Calu3 (cell line): Measurements from ENCODE around the gene RTP3. TPM values are rescaled to one million over a fixed set of nuclear protein-coding genes. Genes with fewer than 3 reads are reported as not detected.

Source experiments
- BruUV-seq: library from RNA; stranded (reverse); fragments of 400-500 nt; replicated peaks from 2 replicates; lab custom pipeline; 2021; lab: Mats Ljungman, UMichigan
- CTCF ChIA-PET: fragments of 300-600 bp; sonication (Branson Sonifier 250); formaldehyde crosslinking; loops from one replicate; lab custom pipeline; 2022; ENCODE audit warnings: antibody characterized with exemption; lab: Charles Lee
- DNase-seq: peaks from one replicate; pipeline ENCODE4 v3.0.0; 2022
- H3K27ac Mint-ChIP-seq: one replicate; pipeline ENCODE4 v1.8.0; 2022; ENCODE audit warnings: mixed read lengths; ENCODE audit not compliant: unreplicated experiment
- H3K27me3 Mint-ChIP-seq: one replicate; pipeline ENCODE4 v1.8.0; 2022; ENCODE audit warnings: mixed read lengths; ENCODE audit not compliant: unreplicated experiment
- H3K36me3 Mint-ChIP-seq: one replicate; pipeline ENCODE4 v1.8.0; 2022; ENCODE audit warnings: mild to moderate bottlenecking, moderate library complexity, mixed read lengths; ENCODE audit not compliant: insufficient read depth, unreplicated experiment
- H3K4me1 Mint-ChIP-seq: one replicate; pipeline ENCODE4 v1.8.0; 2022; ENCODE audit warnings: mild to moderate bottlenecking, low read depth, mixed read lengths; ENCODE audit not compliant: unreplicated experiment
- H3K4me3 Mint-ChIP-seq: one replicate; pipeline ENCODE4 v1.8.0; 2022; ENCODE audit warnings: mild to moderate bottlenecking, low read depth, moderate library complexity, mixed read lengths; ENCODE audit not compliant: unreplicated experiment
- H3K9me3 Mint-ChIP-seq: one replicate; pipeline ENCODE4 v1.8.0; 2022; ENCODE audit warnings: low read depth, mixed read lengths; ENCODE audit not compliant: unreplicated experiment
- intact Hi-C: fragments of 100-400 bp; cut with micrococcal nuclease; formaldehyde crosslinking; loops from one replicate; pipeline ENCODE4 v1.10.0; 2022; ENCODE audit not compliant: unreplicated experiment
- total RNA-seq: library from RNA; stranded (reverse); gene quantifications from 2 replicates; pipeline ENCODE4 v1.2.3, GENCODE V29; 2022
- TF ChIP-seq, protein P1 (sequence below): fragments of 200-600 bp; IDR thresholded peaks from one replicate; pipeline ENCODE4 v1.8.0; 2022; ENCODE audit warnings: antibody characterized with exemption; ENCODE audit not compliant: unreplicated experiment

Gene RTP3
- total RNA-seq, 1 experiment from 2014 or later = not detected

DNA sequence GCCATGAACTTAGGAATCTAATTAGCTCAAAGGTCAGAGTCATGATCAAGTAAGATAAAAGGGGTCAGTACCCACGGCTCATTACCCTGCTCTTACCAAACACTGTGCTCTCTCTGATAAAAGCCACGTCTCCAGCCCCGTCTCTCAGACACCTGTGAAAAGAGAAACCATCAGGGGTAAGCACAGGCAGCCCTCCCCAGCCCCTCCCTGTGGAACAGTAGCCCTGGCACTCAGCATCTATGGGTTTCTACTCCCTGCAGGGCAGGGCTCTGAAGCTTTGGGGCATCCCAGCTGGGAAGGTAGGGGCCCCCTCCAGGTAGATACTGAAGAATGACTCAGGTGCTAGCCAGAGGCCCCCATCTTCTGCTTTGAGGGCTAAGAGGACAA, 43.6 kb upstream of the RTP3 start:
- BruUV-seq = no TSS peak
- no peak overlapping the region for H3K27ac Mint-ChIP-seq
- CTCF ChIA-PET = interaction anchor here (0.6 kb wide), 1 partner anchor 1107 kb away, joined by 3 read pairs; no protein-coding TSS in a partner anchor

DNA sequence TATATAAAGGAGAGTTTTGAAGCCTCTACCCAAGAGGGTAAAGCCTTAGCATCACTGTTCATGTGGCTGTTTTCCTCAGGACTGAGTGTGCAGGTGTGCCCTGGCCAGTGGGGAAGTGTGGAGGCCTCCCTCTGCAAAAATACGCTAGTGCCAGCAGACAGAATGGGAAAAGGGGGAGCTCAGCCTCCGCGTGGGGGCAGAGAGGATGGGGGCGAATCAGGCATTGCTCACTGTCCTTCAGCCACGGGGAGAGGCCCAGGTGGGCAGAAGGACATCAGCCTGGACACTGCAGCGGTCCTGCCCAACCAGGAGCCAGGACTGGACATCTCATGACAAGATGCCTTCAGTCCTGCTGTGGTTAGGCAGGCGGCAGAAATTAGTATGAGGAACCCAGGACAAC, 43.2 kb upstream of the RTP3 start:
- no peak overlapping the region for H3K4me3 Mint-ChIP-seq

More for the DNA sequence above, 43.6 kb upstream of the RTP3 start:
- no peak for DNase-seq
- intact Hi-C loops = no loop called here
- TF ChIP-seq, protein P1, sequence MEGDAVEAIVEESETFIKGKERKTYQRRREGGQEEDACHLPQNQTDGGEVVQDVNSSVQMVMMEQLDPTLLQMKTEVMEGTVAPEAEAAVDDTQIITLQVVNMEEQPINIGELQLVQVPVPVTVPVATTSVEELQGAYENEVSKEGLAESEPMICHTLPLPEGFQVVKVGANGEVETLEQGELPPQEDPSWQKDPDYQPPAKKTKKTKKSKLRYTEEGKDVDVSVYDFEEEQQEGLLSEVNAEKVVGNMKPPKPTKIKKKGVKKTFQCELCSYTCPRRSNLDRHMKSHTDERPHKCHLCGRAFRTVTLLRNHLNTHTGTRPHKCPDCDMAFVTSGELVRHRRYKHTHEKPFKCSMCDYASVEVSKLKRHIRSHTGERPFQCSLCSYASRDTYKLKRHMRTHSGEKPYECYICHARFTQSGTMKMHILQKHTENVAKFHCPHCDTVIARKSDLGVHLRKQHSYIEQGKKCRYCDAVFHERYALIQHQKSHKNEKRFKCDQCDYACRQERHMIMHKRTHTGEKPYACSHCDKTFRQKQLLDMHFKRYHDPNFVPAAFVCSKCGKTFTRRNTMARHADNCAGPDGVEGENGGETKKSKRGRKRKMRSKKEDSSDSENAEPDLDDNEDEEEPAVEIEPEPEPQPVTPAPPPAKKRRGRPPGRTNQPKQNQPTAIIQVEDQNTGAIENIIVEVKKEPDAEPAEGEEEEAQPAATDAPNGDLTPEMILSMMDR = no peak
- H3K36me3 Mint-ChIP-seq = no peaks in the 10 kb centered on the region
- no peak overlapping the region for H3K4me3 Mint-ChIP-seq
- H3K27me3 Mint-ChIP-seq = peaks cover 69% of the 10 kb centered on the region
- no peaks in the 10 kb centered on the region for H3K4me1 Mint-ChIP-seq
- H3K9me3 Mint-ChIP-seq = no peaks in the 10 kb centered on the region

DNA sequence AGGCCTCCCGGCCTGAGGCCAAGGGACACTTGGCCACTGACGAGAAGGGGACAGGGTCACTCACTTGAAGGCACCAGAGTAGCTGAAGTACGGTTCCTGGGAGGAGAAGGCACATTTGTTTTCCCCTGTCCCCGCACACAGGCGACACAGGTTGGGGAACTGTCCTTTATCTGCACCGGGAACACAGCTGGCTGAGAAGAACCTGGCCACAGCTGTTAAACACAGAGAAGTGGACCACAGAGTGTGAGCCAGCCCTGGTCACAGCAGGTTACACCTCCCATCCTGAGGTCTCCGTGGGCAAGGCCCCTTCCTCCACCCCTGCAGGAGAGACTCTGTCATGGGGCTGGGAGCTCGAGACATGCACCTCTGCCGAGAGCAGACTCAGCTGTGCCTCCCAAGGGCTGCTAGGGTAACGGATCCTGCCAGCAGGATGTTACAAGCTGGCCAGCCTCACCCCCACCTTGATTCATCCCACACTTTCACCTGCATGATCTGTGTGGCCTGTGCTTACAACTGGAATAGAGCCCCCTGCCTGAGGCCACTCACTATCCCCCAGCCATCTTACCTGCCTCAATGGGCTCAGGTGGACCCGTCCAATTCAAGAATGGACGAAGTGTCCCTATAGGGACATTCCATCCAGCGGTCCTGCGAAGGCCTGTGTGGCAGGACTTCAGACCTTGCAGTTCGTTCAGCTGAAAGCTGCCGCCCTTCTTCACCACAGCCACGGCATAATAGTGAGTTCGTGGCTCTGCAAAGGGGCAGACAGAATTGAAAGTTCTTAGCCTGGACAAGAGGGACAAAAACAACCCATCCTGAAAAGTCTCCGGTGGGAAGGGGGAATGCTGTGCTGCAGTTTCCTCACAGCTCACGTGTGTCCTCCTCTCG, 42.3 kb upstream of the RTP3 start:
- no TSS peak for BruUV-seq
- no peak overlapping the region for H3K4me3 Mint-ChIP-seq
- CTCF ChIA-PET = no interaction called here

More for the DNA sequence above, 43.2 kb upstream of the RTP3 start:
- BruUV-seq = no TSS peak
- no peak overlapping the region for H3K27ac Mint-ChIP-seq
- no peak for DNase-seq
- intact Hi-C loops = no loop called here
- no peaks in the 10 kb centered on the region for H3K4me1 Mint-ChIP-seq
- H3K9me3 Mint-ChIP-seq = no peaks in the 10 kb centered on the region
- CTCF ChIA-PET = interaction anchor here (0.6 kb wide), 1 partner anchor 1107 kb away, joined by 3 read pairs; no protein-coding TSS in a partner anchor
- H3K27me3 Mint-ChIP-seq = peaks cover 69% of the 10 kb centered on the region
- H3K36me3 Mint-ChIP-seq = peaks cover 1% of the 10 kb centered on the region
- TF ChIP-seq, protein P1 = no peak

DNA sequence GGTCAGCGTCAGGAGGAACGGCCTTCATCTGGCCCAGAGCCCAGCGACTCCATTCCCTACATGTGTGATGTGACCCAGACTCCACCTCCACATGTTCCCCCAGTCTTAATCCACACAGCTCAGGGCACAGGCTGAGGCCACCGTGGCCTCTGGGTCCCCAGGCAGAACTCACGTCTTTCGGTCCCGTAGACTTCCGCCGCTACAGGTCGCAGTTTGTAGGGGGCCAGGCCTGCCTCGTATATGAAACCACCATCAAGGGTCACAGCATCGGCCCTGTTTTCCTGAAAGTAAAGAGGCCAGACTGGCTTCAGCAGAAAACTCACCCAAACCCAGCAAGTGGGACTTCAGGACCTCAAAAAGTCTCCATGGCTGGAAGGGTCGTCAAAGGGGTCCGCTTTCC, 41.7 kb upstream of the RTP3 start:
- BruUV-seq = no TSS peak
- H3K27ac Mint-ChIP-seq = no peak overlapping the region
- no peaks in the 10 kb centered on the region for H3K9me3 Mint-ChIP-seq
- TF ChIP-seq, protein P1 = no peak
- CTCF ChIA-PET = no interaction called here
- peaks cover 82% of the 10 kb centered on the region for H3K27me3 Mint-ChIP-seq
- H3K36me3 Mint-ChIP-seq = peaks cover 4% of the 10 kb centered on the region
- no peak for DNase-seq
- no peak overlapping the region for H3K4me3 Mint-ChIP-seq
- no peaks in the 10 kb centered on the region for H3K4me1 Mint-ChIP-seq
- intact Hi-C loops = no loop called here

More for the DNA sequence above, 42.3 kb upstream of the RTP3 start:
- Mint-ChIP-seq H3K27me3 (peaks cover 75% of the 10 kb centered on the region), H3K4me1 (no peaks in the 10 kb centered on the region), H3K27ac (no peak overlapping the region), H3K36me3 (peaks cover 4% of the 10 kb centered on the region), H3K9me3 (no peaks in the 10 kb centered on the region)
- DNase-seq = no peak
- TF ChIP-seq, protein P1 = no peak
- intact Hi-C loops = no loop called here
